ENCODE data around the gene BIN1.

The BIN1 gene

GRCh38 chr2:127075821-127076220, 31.1 kb downstream of the BIN1 start:
- H3K4me3 ChIP-seq (ENCODE audit: control insufficient read depth, low read depth, low read length), result no peak overlapping the region
- TF ChIP-seq, protein P1, sequence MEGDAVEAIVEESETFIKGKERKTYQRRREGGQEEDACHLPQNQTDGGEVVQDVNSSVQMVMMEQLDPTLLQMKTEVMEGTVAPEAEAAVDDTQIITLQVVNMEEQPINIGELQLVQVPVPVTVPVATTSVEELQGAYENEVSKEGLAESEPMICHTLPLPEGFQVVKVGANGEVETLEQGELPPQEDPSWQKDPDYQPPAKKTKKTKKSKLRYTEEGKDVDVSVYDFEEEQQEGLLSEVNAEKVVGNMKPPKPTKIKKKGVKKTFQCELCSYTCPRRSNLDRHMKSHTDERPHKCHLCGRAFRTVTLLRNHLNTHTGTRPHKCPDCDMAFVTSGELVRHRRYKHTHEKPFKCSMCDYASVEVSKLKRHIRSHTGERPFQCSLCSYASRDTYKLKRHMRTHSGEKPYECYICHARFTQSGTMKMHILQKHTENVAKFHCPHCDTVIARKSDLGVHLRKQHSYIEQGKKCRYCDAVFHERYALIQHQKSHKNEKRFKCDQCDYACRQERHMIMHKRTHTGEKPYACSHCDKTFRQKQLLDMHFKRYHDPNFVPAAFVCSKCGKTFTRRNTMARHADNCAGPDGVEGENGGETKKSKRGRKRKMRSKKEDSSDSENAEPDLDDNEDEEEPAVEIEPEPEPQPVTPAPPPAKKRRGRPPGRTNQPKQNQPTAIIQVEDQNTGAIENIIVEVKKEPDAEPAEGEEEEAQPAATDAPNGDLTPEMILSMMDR (IDR thresholded peaks at IDR 0.05; ENCODE audit: control insufficient read depth, insufficient read depth, low read depth, low read length, missing control alignments), result no peak
- no peak for DNase-seq (ENCODE audit: low read depth)

- DNase-seq (ENCODE audit: low read depth), result no peak
- H3K4me3 ChIP-seq (ENCODE audit: control insufficient read depth, low read depth, low read length), result no peak overlapping the region
- TF ChIP-seq, protein P1 (IDR thresholded peaks at IDR 0.05; ENCODE audit: control insufficient read depth, insufficient read depth, low read depth, low read length, missing control alignments), result no peak
Measured at GRCh38 chr2:127074936-127075335, 32.0 kb downstream of the BIN1 start.

- H3K4me3 ChIP-seq (ENCODE audit: control insufficient read depth, low read depth, low read length), result no peak overlapping the region
- TF ChIP-seq, protein P1 (IDR thresholded peaks at IDR 0.05; ENCODE audit: control insufficient read depth, insufficient read depth, low read depth, low read length, missing control alignments), result no peak
- DNase-seq (ENCODE audit: low read depth), result no peak
Measured at GRCh38 chr2:127074358-127074757, 32.6 kb downstream of the BIN1 start.

DNA sequence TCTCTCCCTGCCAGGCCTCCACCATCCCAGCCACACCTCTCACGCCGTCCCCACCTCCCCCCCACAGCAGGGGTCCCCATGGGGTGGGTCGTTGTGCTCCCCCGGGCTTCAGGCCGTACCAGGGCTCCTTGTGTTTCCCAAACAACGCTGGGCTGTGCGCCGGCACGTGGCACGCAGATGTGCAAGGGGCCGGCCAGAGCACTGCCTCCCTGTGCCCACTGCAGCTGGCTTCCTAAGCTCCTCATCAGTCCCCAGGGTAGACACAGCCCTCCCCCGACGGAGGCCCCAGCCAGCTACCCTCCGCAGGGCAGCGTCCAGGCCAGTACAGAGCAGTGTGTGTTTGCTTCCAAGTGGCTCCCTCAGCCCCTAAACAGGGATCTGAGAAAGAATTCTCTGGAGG, 34.0 kb downstream of the BIN1 start:
- no peak for DNase-seq (ENCODE audit: low read depth)
- TF ChIP-seq, protein P1 (IDR thresholded peaks at IDR 0.05; ENCODE audit: control insufficient read depth, insufficient read depth, low read depth, low read length, missing control alignments), result no peak
- no peak overlapping the region for H3K4me3 ChIP-seq (ENCODE audit: control insufficient read depth, low read depth, low read length)

- H3K4me3 ChIP-seq (ENCODE audit: control insufficient read depth, low read depth, low read length), result no peak overlapping the region
- no peak for DNase-seq (ENCODE audit: low read depth)
- TF ChIP-seq, protein P1 (IDR thresholded peaks at IDR 0.05; ENCODE audit: control insufficient read depth, insufficient read depth, low read depth, low read length, missing control alignments), result no peak
Measured at GRCh38 chr2:127072396-127072795, 34.6 kb downstream of the BIN1 start.

- H3K4me3 ChIP-seq (ENCODE audit: control insufficient read depth, low read depth, low read length), result no peak overlapping the region
- no peak for DNase-seq (ENCODE audit: low read depth)
- TF ChIP-seq, protein P1 (IDR thresholded peaks at IDR 0.05; ENCODE audit: control insufficient read depth, insufficient read depth, low read depth, low read length, missing control alignments), result no peak
Measured at GRCh38 chr2:127071901-127072328, 35.0 kb downstream of the BIN1 start.

GRCh38 chr2:127070221-127070620, 36.7 kb downstream of the BIN1 start:
- no peak overlapping the region for H3K4me3 ChIP-seq (ENCODE audit: control insufficient read depth, low read depth, low read length)
- TF ChIP-seq, protein P1 (IDR thresholded peaks at IDR 0.05; ENCODE audit: control insufficient read depth, insufficient read depth, low read depth, low read length, missing control alignments), result no peak
- DNase-seq (ENCODE audit: low read depth), result no peak
